NT2/D1 (cell line): ENCODE measurements around the gene GNE.

Source experiments
- SUZ12 ChIP-seq: IDR thresholded peaks from 2 replicates; pipeline ENCODE4 v1.6.1; 2011; ENCODE audit not compliant: insufficient read length, insufficient read depth; ENCODE audit errors: extremely low read depth
- YY1 ChIP-seq: IDR thresholded peaks from 2 replicates; pipeline ENCODE4 v1.6.1; 2011; ENCODE audit not compliant: insufficient read length, insufficient read depth
- ZNF274 ChIP-seq: IDR thresholded peaks from 2 replicates; pipeline ENCODE4 v1.6.1; 2011; ENCODE audit warnings: mild to moderate bottlenecking, low read depth, low read length

- TF ChIP-seq ZNF274: no peak
- no peak for TF ChIP-seq YY1
- TF ChIP-seq SUZ12: no peak
These were observed 28.1 kb upstream of the GNE start for GRCh38 chr9:36286388-36286787.
